GM15510 (cell line): ENCODE results near the gene CCDC33.

ENCODE experiments used
- POLR2A ChIP-seq: IDR thresholded peaks from 3 replicates; pipeline ENCODE4 v1.6.1; 2011; ENCODE audit warnings: borderline replicate concordance; ENCODE audit not compliant: insufficient read length; ENCODE audit errors: extremely low read depth

The CCDC33 gene

DNA sequence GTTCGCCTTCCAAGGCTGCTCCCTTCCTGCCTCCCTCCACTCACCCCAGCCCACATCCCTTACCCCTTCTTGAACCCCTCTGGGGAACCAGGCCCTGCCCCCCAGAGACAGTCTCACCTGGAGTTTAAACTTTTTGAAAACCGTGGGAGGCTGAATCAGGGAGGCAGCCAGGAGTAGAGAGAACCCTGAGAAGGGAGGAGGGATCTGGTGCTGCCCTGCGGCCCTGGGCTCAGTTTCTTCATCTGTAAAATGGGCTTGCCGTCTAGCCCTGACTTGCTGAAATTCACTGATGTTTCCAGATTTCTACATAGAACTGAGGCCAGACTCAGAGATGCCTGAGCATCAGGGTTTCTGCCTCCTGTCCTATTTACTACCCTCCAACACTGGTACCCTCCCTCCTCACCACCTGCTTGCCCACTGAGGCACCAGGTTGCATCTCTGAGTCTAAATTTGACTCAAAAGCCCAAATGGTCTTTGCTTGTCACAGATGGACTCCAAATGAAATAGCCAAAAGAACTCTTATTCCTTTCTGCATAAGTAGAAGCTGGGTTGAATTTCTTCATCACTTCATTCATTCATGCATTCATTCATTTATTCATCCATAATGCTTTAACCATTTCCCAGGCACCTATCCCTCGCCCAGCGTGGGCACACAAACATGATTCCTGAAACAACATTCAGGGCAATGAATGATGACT, 21.7 kb upstream of the CCDC33 start:
- TF ChIP-seq POLR2A: no peak

DNA sequence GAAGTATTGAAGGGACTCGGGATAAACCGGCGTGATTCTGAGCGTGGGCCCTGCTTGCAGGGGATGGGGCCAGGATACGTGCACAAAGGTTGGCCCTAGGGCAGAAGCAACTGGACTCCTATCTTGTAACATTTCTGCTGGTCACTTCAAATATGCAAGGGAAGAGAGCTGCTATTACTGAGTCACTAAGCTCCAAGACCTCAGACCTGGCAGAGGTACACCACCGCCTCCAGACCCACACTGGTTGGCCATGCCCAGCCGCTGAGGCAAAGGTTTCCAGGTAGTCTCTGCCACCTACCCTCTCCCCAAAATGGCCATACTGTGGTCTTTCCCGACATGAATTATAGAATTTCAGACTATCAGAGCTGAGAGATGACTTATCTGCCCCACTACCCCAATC, 20.2 kb upstream of the CCDC33 start:
- no peak for TF ChIP-seq POLR2A

- no peak for TF ChIP-seq POLR2A
These were observed 19.2 kb upstream of the CCDC33 start for GRCh38 chr15:74216949-74217348.

GRCh38 chr15:74217907-74218885, 17.9 kb upstream of the CCDC33 start:
- TF ChIP-seq POLR2A: no peak

DNA sequence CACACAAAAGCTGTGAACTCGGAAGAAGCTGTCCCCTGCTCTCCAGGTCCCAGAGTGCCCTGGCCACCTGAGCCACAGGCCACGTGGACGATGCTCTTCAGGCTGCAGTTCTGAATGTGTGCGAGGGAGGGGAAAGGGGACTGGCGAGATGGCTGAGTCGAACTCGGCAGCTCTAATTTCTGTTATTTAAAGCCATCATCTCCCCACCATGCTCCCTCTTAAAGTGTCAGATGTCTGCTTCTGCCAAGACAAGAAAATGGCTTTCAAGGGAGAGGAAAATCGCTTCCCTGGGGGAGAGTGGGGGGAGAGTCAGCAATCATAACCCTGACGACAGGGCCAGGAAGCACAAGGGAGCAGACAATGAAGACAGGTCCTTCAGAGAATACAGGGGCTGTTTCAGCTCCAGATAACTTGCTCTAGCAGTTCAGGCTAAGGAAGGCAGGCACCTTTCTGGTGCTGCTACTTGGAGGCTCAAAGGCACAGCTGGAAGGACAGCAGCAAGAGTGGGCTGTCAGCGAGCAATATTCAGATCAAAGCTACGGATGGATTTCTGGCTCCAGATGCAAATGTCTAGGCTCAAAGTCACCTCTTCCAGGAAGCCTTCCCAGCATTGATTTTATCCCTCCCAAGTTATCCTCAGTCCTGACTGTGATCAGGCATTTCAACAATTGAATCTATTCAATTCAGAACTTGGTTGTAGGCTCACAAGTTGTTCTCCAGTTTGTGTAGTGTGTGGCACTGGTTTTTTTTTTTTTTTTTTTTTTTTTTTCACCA, 15.5 kb upstream of the CCDC33 start:
- no peak for TF ChIP-seq POLR2A

DNA sequence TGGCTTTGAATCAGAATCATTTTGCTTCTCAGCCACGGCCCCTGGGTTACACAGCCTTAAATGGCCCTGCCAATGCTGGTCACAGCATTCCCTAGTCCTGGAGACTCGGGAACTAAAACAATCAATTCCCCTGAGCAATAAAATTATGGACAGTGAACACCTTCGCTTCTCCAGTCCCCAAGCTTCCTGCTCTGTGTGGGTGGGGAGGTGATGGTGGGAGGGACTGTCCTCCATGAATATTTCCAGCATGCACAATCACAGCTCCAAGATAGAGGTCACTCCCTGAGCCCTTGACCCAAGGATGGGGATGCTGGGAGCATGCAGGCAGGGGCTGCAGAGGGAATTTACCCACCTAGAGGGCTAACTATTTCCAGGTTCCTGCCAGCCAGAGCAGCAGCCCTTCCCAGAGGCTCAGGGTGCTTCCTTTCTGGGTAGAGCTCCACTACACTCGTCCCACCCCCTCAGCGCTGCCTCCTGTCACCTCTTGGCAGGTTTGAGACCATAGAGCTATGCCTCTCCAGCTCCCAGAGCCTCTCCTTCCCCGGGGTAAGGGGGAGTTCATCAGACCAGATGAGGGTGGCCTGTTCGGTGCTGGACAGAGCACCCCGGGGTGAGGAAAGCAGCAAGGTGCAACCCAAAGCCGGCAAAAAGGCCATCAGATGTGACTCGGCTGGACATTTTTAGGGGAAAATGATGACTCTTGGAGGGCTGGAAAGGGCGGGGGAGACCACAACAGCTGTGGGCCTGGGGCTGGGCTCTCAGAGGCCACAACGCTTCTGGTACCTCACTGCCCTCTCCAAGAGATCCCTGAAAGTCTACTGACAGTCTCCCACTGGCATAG, 14.5 kb upstream of the CCDC33 start:
- TF ChIP-seq POLR2A: no peak

DNA sequence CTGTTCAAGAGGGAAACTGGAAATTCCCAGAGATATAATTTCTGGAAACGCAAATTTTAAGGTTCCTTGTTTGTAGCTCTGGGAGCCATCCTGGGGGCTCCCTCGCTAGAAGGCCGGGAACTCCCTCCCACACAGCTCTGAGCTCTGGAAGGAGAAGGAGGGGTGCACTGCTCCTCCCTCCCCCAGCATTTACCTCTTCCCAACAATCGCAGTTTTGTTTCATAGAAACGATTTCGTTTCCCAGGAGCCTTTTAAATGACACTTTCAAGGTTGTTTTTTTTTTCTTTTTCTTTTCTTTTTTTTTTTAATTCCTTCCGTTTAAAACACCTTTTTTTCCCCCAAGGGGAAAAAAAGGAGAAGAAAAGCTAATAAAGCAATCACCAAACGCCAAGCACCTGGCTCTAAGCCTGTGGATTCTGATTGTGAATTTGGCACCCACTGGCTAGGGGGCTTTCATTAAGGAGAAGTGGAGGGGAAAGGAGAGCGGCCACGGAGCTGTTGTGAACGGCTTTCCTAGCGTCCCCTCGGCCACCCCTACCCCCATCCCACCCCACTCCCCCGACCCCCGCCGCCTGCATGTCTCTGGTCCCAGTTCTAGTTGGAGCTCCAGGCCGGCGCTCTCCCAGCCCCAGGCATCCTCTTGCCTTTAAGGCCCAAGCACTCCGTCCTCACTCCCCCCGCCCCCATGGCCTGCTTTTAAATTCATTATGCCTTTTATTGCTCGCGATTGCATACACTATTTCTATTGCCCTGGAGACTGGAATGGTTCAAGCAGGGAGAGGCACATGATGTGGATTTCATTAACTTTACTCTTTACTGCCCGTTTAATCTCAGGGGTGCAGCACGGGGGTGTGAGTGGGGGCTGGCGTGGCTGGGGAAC, 13.6 kb upstream of the CCDC33 start:
- no peak for TF ChIP-seq POLR2A

GRCh38 chr15:74225928-74226327, 10.2 kb upstream of the CCDC33 start:
- TF ChIP-seq POLR2A: no peak

- no peak for TF ChIP-seq POLR2A
These were observed 9.2 kb upstream of the CCDC33 start for GRCh38 chr15:74226761-74227540.

DNA sequence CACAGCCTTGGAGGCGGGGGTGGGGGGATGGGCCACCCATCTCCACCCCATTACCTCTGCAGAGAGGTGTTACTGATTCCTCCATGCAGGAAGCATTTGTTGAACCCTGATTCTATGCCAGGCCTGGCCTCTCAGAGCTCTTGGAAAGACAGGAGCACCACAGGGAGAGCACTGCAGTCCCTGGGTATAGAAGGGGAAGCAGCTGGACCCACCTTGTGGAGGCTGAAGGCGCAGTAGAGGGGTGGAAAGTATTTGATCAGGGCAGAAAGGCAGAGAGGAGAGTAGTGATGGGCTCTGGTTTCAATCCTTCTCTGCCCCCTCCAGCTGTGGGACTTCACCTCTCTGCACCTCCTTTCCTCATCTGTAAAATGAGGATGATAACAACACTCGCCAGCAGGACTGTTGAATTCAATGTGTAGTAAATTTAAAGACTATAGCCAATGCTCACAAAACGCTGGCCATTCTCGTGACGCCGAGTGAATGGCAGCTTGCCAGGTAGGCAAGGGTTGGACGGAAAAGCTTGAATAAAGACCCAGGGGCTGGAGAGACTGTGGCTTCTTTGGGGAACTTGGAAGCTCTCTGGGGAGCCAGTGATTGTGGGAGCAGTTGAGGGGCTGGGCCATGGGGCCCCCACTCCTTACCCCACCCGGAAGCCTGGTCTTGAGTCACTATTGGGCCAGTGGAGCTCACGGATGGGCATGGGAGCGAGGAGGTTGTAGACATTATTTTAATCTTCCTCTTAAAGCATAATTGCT, 8.0 kb upstream of the CCDC33 start:
- no peak for TF ChIP-seq POLR2A

GRCh38 chr15:74228723-74229081, 7.4 kb upstream of the CCDC33 start:
- TF ChIP-seq POLR2A: no peak

DNA sequence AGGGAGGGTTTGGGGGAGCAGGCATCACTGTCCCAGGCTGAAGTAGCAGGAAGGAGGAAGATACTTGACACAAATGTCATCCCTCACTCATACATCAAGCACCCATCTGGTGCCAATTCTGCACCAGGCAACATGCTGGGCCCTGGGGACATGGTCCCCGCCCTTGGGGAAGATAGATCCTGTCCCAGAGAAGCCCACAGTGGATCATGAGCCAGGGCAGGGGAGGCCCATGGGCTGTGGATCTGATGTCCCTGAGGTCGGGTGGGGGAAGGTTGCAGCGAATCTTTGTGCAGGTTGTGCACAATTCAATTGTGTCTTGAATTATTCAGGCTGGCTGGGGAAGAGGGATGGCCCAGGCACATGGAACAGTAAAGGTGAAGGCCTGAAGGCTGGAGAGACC, 6.4 kb upstream of the CCDC33 start:
- TF ChIP-seq POLR2A: no peak
